Measurements from ENCODE around the gene ACVR1C.

The ACVR1C gene

DNA sequence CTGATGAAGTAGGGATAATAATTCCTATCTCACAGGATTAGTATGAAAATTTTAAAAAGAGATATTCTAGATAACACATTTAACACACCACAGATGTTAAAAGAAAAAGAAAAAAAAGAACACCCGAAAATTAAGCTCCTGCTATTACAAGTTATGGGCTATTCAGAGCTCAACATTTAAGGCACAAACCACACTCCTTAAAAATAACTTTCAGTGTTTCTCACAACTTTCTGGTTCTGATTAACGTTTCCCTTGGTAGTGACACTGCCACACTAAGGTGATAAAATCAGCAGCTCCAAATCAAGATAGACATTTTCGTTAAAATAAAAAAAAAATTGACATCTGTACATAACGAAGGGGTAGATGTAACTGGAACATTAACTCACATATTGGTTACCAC, 26.9 kb downstream of the ACVR1C start:
- no peak overlapping the region for H3K27ac ChIP-seq
- DNase-seq, result no peak
- no peak overlapping the region for H3K4me3 ChIP-seq

DNA sequence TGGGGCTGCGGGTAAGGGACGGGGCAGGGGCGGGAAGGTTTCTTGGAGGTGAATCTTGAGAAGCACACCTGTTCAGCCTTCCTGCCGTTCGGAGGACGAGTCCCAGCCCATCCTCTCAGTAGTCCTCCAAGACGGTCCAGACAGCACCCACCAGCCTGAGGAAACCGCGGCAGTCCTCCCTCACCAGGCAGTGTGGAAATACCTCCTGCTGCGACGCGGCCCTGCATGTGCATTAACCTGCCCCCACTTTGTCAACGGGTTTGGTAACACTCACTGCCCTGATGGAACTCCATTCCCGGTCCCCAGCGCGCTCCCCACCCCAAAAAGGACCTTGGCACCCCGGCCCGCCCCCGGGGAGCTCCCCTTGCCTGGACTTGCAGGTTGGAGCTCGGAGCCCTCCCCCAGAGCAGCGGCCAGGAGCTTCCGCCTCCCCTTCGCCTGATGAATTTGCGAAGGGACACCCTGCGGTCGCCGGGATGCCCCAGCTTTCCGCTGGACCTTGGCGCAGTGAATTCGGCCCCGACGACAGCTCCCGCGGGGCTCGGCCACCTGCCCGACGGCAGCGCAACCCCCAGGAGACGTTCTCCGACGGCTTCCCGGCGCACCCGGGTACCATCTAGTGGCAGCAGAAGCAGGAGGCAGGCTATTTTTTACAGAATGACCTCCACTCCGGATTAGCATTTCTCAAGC, 31.5 kb downstream of the ACVR1C start:
- Histone ChIP-seq H3K9me3 (no peaks in the 10 kb centered on the region), H3K27ac (no peak overlapping the region), H3K4me1 (peaks cover 0 to 14% (median 3%) of the 10 kb centered on the region in 4 donors), H3K4me3 (peak overlapping the region; percentile 17 to 37), H3K27me3 (peaks cover 0 to 13% of the 10 kb centered on the region in 2 donors), H3K36me3 (no peaks in the 10 kb centered on the region)
- DNase-seq, result peak in 1 of 2 donors; percentile 65
- TF ChIP-seq, protein P1, sequence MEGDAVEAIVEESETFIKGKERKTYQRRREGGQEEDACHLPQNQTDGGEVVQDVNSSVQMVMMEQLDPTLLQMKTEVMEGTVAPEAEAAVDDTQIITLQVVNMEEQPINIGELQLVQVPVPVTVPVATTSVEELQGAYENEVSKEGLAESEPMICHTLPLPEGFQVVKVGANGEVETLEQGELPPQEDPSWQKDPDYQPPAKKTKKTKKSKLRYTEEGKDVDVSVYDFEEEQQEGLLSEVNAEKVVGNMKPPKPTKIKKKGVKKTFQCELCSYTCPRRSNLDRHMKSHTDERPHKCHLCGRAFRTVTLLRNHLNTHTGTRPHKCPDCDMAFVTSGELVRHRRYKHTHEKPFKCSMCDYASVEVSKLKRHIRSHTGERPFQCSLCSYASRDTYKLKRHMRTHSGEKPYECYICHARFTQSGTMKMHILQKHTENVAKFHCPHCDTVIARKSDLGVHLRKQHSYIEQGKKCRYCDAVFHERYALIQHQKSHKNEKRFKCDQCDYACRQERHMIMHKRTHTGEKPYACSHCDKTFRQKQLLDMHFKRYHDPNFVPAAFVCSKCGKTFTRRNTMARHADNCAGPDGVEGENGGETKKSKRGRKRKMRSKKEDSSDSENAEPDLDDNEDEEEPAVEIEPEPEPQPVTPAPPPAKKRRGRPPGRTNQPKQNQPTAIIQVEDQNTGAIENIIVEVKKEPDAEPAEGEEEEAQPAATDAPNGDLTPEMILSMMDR (IDR thresholded peaks at IDR 0.05), result peak; percentile 28 to 38
- intact Hi-C loops (cut with DNase I; ENCODE audit: low total_unique reads), result no loop called here

More for the DNA sequence above, 26.9 kb downstream of the ACVR1C start:
- Histone ChIP-seq H3K36me3 (no peaks in the 10 kb centered on the region), H3K4me1 (peaks cover 0 to 7% (median 3%) of the 10 kb centered on the region in 4 donors), H3K9me3 (no peaks in the 10 kb centered on the region), H3K27me3 (peaks cover 0 to 12% of the 10 kb centered on the region in 2 donors)
- TF ChIP-seq, protein P1 (IDR thresholded peaks at IDR 0.05), result no peak
- intact Hi-C loops (cut with DNase I; ENCODE audit: low total_unique reads), result no loop called here

DNA sequence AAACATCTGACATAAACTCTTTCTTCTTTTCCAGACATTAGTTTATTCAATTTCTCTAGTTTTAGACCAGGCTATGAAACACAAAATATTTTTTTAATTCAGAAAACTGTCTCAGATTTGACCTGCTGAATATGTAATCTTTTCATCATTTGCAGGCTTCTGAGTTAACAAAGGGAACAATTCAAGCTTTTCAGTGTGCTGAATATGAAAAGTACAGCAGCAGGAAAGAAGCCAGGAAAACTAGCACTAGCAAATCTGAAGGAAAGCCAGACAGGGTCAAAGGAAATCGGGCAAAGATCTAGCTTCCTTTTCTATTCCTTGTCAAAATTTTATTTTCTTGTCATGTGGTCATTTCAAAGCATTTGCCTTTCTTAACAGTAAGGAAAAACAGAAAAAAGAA, 35.3 kb downstream of the ACVR1C start:
- no peak overlapping the region for H3K4me3 ChIP-seq
- TF ChIP-seq, protein P1 (IDR thresholded peaks at IDR 0.05), result no peak
- H3K27me3 ChIP-seq, result peaks cover 0 to 7% of the 10 kb centered on the region in 2 donors
- peaks cover 0 to 14% (median 3%) of the 10 kb centered on the region in 4 donors for H3K4me1 ChIP-seq
- intact Hi-C loops (cut with DNase I; ENCODE audit: low total_unique reads), result loop anchor here (5.0 kb wide), 1 partner anchor 271 kb away; no protein-coding TSS in a partner anchor
- DNase-seq, result no peak
- no peak overlapping the region for H3K27ac ChIP-seq
- no peaks in the 10 kb centered on the region for H3K36me3 ChIP-seq
- H3K9me3 ChIP-seq, result no peaks in the 10 kb centered on the region

DNA sequence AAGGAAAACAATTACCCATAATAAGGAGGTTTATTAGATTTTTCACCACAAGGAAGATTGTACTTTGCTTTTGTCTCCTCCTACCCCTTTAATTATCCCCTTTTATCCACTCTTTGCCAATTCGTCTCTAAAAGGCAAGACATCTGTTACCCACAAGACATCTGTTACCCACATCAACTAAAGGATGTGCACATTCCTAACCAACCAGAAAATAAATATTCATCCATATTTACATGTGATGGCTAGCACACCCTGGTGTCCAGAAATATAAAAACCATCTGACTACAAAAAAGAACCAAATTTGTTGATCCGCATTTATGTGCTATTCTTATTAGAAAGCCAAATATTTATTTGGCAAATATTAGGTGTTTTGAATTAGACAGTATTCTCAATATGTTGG, 35.7 kb downstream of the ACVR1C start:
- TF ChIP-seq, protein P1 (IDR thresholded peaks at IDR 0.05), result no peak
- H3K27ac ChIP-seq, result no peak overlapping the region
- H3K4me3 ChIP-seq, result no peak overlapping the region
- DNase-seq, result no peak
- peaks cover 0 to 7% of the 10 kb centered on the region in 2 donors for H3K27me3 ChIP-seq
- no peaks in the 10 kb centered on the region for H3K9me3 ChIP-seq
- intact Hi-C loops (cut with DNase I; ENCODE audit: low total_unique reads), result loop anchor here (5.0 kb wide), 1 partner anchor 271 kb away; no protein-coding TSS in a partner anchor
- H3K4me1 ChIP-seq, result peaks cover 0 to 14% (median 3%) of the 10 kb centered on the region in 4 donors
- no peaks in the 10 kb centered on the region for H3K36me3 ChIP-seq

- Histone ChIP-seq H3K36me3 (no peaks in the 10 kb centered on the region), H3K4me1 (peaks cover 0 to 11% (median 2%) of the 10 kb centered on the region in 4 donors), H3K27me3 (peaks cover 0 to 5% of the 10 kb centered on the region in 2 donors), H3K27ac (no peak overlapping the region), H3K4me3 (no peak overlapping the region), H3K9me3 (no peaks in the 10 kb centered on the region)
- intact Hi-C loops (cut with DNase I; ENCODE audit: low total_unique reads), result loop anchor here (5.0 kb wide), 1 partner anchor 270 kb away; no protein-coding TSS in a partner anchor
- TF ChIP-seq, protein P1 (IDR thresholded peaks at IDR 0.05), result no peak
- DNase-seq, result no peak
Measured at GRCh38 chr2:157592374-157592773, 36.3 kb downstream of the ACVR1C start.
